Panc1 (cell line): Measurements from ENCODE around the gene COL28A1. TPM values are rescaled to one million over a fixed set of nuclear protein-coding genes. Genes with fewer than 3 reads are reported as not detected.

Experiments used
- ATAC-seq: fragments of 200-7000 bp; cut with Tn5 transposase; 2 replicates; pipeline ENCODE4 v1.9.1; 2020; ENCODE audit warnings: mild to moderate bottlenecking, moderate library complexity
- BruUV-seq: library from RNA; stranded (reverse); fragments of 400-500 nt; replicated peaks from 2 replicates; lab custom pipeline; 2021; lab: Mats Ljungman, UMichigan
- CTCF ChIA-PET: fragments of 300-600 bp; sonication (Branson Sonifier 250); formaldehyde crosslinking; loops from one replicate; lab custom pipeline; 2022; ENCODE audit warnings: antibody characterized with exemption; lab: Charles Lee
- POLR2A ChIA-PET: fragments of 300-600 bp; sonication (Branson Sonifier 250); formaldehyde crosslinking; loops from one replicate; lab custom pipeline; 2022; ENCODE audit warnings: antibody characterized with exemption; lab: Charles Lee
- DNase-seq: peaks from one replicate; pipeline ENCODE4 v3.0.0-alpha.2; 2010; ENCODE audit warnings: low read depth, low spot score
- H3K27ac ChIP-seq: 2 replicates; pipeline ENCODE4 v1.5.1; 2011; ENCODE audit warnings: mild to moderate bottlenecking, low read length, inconsistent platforms
- H3K27me3 ChIP-seq: fragments of 200-500 bp; sonication (Bioruptor generic); 2 replicates; pipeline ENCODE4 v1.6.0; 2014; ENCODE audit warnings: low read length, inconsistent platforms; ENCODE audit not compliant: control insufficient read depth, insufficient read depth
- H3K36me3 ChIP-seq: fragments of 200-500 bp; sonication (Bioruptor generic); 2 replicates; pipeline ENCODE4 v1.5.1; 2014; ENCODE audit warnings: inconsistent platforms, mild to moderate bottlenecking, low read length, moderate library complexity; ENCODE audit not compliant: control insufficient read depth, insufficient read depth
- H3K4me1 ChIP-seq: 2 replicates; pipeline ENCODE4 v1.5.1; 2011; ENCODE audit warnings: inconsistent platforms, mild to moderate bottlenecking, low read length, moderate library complexity; ENCODE audit not compliant: control insufficient read depth, insufficient read depth
- H3K4me3 ChIP-seq, 2 experiments: 2 replicates each; pipeline ENCODE4 v1.5.1; 2011 to 2012; ENCODE audit warnings: low read depth in 2 of 2, low read length in 2 of 2, mild to moderate bottlenecking in 2 of 2, inconsistent platforms in 1 of 2, moderate library complexity in 1 of 2
- H3K9me3 ChIP-seq: fragments of 200-500 bp; sonication (Bioruptor generic); 2 replicates; pipeline ENCODE4 v1.5.1; 2014; ENCODE audit warnings: low read depth, mild to moderate bottlenecking, inconsistent platforms, low read length, moderate library complexity; ENCODE audit not compliant: control insufficient read depth, insufficient read depth
- POLR2AphosphoS5 ChIP-seq: IDR thresholded peaks from 2 replicates; pipeline ENCODE4 v1.6.1; 2012; ENCODE audit warnings: mild to moderate bottlenecking, low read depth, low read length, moderate library complexity
- SIN3A ChIP-seq: IDR thresholded peaks from 2 replicates; pipeline ENCODE4 v1.6.1; 2012; ENCODE audit warnings: low read depth, mild to moderate bottlenecking, low read length, moderate library complexity, borderline replicate concordance; ENCODE audit not compliant: insufficient read depth
- TCF7L2 ChIP-seq: IDR thresholded peaks from 2 replicates; pipeline ENCODE4 v1.6.1; 2011; ENCODE audit warnings: mild to moderate bottlenecking, low read depth, low read length, inconsistent platforms
- in situ Hi-C: cut with HindIII; loops from 2 replicates; pipeline ENCODE4 v1.10.0; 2016; ENCODE audit warnings: low sequenced_read_pairs, low pct_unique_long_range_greater_than_20kb
- intact Hi-C: fragments of 100-400 bp; cut with micrococcal nuclease; formaldehyde crosslinking; loops from one replicate; pipeline ENCODE4 v1.10.0; 2022; ENCODE audit not compliant: unreplicated experiment
- total RNA-seq: library from RNA; stranded (reverse); gene quantifications from one replicate; pipeline ENCODE4 v1.2.1, GENCODE V29; 2021; ENCODE audit not compliant: unreplicated experiment
- TF ChIP-seq, protein P1 (sequence below), 2 experiments: IDR thresholded peaks; 2 replicates each; pipeline ENCODE4 v1.6.1; 2011 to 2012; ENCODE audit warnings: low read depth in 2 of 2, control low read depth in 1 of 2, low read length in 1 of 2, mild to moderate bottlenecking in 1 of 2, moderate library complexity in 1 of 2; ENCODE audit not compliant: insufficient read depth in 1 of 2
- TF ChIP-seq, protein P2 (sequence below): fragments of 450-650 bp; IDR thresholded peaks from 2 replicates; pipeline ENCODE4 v1.5.1; 2017; ENCODE audit warnings: mild to moderate bottlenecking

Gene COL28A1
- total RNA-seq, 1 experiment from 2014 or later = not detected

DNA sequence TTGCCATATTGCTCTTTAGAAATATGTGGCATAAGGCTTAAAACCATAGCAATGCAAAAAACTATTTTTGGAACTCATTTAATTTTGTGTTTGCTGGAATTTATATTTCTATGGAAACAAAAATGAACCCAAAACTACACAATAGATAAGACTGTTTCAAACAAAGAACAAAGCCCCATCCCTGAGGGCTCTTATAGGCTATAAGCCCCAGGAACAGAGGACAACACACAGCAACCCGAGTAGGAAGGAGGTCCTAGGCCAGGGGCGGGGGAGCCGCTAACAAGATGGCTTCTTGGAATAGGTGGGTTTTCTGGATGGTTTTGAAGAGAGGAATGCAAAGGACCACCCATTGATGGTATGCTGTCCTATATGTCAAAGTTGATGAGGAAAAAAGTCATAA, 8.6 kb downstream of the COL28A1 start:
- no peak for ATAC-seq
- Histone ChIP-seq H3K4me3 (no peak overlapping the region), H3K27me3 (peaks cover 2% of the 10 kb centered on the region; the same call in 1 of the 2 replicates), H3K36me3 (no peaks in the 10 kb centered on the region), H3K9me3 (no peaks in the 10 kb centered on the region), H3K27ac (no peak overlapping the region), H3K4me1 (no peaks in the 10 kb centered on the region)
- CTCF ChIA-PET = no interaction called here
- TF ChIP-seq, protein P1, sequence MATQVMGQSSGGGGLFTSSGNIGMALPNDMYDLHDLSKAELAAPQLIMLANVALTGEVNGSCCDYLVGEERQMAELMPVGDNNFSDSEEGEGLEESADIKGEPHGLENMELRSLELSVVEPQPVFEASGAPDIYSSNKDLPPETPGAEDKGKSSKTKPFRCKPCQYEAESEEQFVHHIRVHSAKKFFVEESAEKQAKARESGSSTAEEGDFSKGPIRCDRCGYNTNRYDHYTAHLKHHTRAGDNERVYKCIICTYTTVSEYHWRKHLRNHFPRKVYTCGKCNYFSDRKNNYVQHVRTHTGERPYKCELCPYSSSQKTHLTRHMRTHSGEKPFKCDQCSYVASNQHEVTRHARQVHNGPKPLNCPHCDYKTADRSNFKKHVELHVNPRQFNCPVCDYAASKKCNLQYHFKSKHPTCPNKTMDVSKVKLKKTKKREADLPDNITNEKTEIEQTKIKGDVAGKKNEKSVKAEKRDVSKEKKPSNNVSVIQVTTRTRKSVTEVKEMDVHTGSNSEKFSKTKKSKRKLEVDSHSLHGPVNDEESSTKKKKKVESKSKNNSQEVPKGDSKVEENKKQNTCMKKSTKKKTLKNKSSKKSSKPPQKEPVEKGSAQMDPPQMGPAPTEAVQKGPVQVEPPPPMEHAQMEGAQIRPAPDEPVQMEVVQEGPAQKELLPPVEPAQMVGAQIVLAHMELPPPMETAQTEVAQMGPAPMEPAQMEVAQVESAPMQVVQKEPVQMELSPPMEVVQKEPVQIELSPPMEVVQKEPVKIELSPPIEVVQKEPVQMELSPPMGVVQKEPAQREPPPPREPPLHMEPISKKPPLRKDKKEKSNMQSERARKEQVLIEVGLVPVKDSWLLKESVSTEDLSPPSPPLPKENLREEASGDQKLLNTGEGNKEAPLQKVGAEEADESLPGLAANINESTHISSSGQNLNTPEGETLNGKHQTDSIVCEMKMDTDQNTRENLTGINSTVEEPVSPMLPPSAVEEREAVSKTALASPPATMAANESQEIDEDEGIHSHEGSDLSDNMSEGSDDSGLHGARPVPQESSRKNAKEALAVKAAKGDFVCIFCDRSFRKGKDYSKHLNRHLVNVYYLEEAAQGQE (IDR thresholded peaks at IDR 0.05; ENCODE audit: insufficient read depth in 1 of 2, low read depth in 2 of 2, low read length in 1 of 2) = no peak
- TF ChIP-seq TCF7L2 (no peak), SIN3A (no peak), POLR2AphosphoS5 (no peak)
- TF ChIP-seq, protein P2, sequence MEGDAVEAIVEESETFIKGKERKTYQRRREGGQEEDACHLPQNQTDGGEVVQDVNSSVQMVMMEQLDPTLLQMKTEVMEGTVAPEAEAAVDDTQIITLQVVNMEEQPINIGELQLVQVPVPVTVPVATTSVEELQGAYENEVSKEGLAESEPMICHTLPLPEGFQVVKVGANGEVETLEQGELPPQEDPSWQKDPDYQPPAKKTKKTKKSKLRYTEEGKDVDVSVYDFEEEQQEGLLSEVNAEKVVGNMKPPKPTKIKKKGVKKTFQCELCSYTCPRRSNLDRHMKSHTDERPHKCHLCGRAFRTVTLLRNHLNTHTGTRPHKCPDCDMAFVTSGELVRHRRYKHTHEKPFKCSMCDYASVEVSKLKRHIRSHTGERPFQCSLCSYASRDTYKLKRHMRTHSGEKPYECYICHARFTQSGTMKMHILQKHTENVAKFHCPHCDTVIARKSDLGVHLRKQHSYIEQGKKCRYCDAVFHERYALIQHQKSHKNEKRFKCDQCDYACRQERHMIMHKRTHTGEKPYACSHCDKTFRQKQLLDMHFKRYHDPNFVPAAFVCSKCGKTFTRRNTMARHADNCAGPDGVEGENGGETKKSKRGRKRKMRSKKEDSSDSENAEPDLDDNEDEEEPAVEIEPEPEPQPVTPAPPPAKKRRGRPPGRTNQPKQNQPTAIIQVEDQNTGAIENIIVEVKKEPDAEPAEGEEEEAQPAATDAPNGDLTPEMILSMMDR = no peak
- POLR2A ChIA-PET = no interaction called here
- intact Hi-C loops = no loop called here
- BruUV-seq = no TSS peak
- in situ Hi-C loops = no loop called here
- DNase-seq = no peak

DNA sequence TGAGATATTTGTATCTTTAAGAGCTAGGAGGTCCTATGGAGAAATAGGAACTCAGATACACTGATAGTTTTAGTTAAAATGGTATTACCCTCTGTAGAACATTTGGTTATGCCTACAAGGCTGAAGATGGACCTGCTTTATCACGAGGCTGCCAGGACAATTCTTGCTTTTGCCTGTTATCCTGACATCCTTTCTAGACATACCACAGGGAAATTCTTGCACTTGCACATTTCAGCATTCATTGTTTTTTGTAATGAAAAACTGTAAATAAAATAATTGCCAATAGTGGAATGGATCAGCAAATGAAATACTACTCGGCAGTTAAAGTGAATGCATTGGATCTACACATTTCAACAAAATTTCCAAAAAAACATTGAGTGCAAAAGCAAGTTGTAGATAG, 9.7 kb downstream of the COL28A1 start:
- no TSS peak for BruUV-seq
- ChIA-PET CTCF (no interaction called here), POLR2A (no interaction called here)
- ATAC-seq = no peak
- no peak for DNase-seq
- no peaks in the 10 kb centered on the region for H3K36me3 ChIP-seq
- intact Hi-C loops = no loop called here
- H3K4me3 ChIP-seq = no peak overlapping the region
- no peak overlapping the region for H3K27ac ChIP-seq
- in situ Hi-C loops = no loop called here
- TF ChIP-seq, protein P2 = no peak
- no peak for TF ChIP-seq SIN3A
- no peaks in the 10 kb centered on the region for H3K27me3 ChIP-seq
- no peaks in the 10 kb centered on the region for H3K9me3 ChIP-seq
- no peaks in the 10 kb centered on the region for H3K4me1 ChIP-seq

DNA sequence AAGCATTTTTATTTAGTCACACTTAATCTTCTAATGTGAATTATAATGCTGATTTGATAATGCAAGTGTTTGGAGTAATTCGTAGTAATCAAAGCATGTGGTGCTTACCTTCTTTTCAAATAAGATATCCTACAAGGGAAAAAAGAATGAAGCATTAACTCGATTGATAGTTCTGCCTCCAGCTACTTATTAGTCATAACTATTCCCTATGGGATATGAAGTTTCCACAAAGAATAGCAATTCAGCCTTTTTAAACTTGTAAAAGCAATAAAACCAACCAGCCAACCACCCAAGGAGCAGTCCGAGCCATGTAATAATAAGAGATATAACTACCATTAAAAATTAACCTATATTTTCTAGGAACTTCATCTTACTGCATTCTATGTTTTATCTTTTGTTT, 11.6 kb downstream of the COL28A1 start:
- ATAC-seq = no peak
- no peaks in the 10 kb centered on the region for H3K9me3 ChIP-seq
- no peaks in the 10 kb centered on the region for H3K4me1 ChIP-seq
- TF ChIP-seq TCF7L2 (no peak), SIN3A (no peak), POLR2AphosphoS5 (no peak)
- TF ChIP-seq, protein P2 = no peak
- TF ChIP-seq, protein P1 (IDR thresholded peaks at IDR 0.05; ENCODE audit: insufficient read depth in 1 of 2, low read depth in 2 of 2, low read length in 1 of 2) = no peak
- H3K27ac ChIP-seq = no peak overlapping the region
- DNase-seq = no peak
- no peaks in the 10 kb centered on the region for H3K27me3 ChIP-seq
- BruUV-seq = no TSS peak
- ChIA-PET CTCF (no interaction called here), POLR2A (no interaction called here)
- in situ Hi-C loops = no loop called here
- intact Hi-C loops = no loop called here
- H3K36me3 ChIP-seq = no peaks in the 10 kb centered on the region
- no peak overlapping the region for H3K4me3 ChIP-seq
